PC-9 (cell line): Measurements from ENCODE around the gene SEMA6C.

Experiments used
- CTCF ChIP-seq: fragments of 200-600 bp; sonication (generic); conservative IDR thresholded peaks from 2 replicates; pipeline ENCODE4 v1.6.1; 2017; ENCODE audit warnings: mixed run types, antibody characterized with exemption, mild to moderate bottlenecking, moderate library complexity
- EZH2 ChIP-seq: fragments of 200-600 bp; sonication (generic); IDR thresholded peaks from 2 replicates; pipeline ENCODE4 v1.8.0; 2017; ENCODE audit warnings: antibody characterized with exemption, low read depth

DNA sequence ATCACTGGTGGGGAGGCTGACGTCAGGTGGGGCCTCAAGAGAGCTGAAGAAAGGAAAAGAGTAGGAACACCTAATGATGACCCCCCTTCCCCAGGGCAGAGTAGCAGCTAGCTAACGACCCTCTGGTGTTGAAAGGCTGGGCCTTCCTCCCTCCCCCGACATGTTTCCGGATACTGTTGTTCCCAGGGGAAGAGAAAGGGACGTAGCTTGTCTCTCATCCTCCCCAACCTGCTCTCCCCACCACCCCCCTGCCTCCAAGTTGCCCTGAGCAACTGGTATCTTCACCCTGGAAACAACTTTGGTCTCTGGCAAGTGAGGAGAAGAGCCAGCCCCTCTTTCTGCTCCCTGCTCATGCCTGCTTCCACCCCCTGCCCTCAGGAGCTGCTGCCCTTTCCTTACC, 2.4 kb downstream of the SEMA6C start:
- no peak for TF ChIP-seq CTCF
- TF ChIP-seq EZH2 = no peak
